ENCODE data around the gene LAIR2.
"Not testable (repeated sequence)": the region's sequence is repeated elsewhere in the genome, so short reads cannot be mapped to it uniquely, and the experiment has no call there.

Gene LAIR2

DNA sequence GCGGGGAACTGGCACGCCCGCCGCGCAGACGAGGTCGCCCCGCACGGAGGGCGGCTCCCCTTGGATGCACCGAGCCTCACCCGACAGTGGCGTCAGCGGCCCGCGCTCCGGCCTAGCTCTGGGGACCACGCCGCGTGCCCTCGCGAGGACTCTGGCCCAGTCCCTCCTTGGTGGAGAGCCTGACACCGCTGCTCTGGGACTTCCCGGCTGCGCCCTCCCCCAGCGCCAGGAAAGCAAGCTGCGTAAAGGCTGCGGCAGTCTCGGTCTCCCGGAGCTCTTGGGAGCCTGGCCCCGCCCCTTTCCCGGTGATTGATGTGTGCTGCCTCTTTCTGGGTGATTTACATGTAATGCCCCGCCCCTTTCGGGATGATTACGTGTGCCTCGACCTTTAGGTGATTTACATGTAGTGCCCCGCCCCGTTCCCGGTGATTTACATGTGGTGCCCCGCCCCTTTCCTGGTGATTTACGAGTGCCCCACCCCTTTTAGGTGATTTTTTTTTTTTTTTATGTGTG is 39.0 kb upstream of the LAIR2 start, which contains the start of gene LENG9:
Gene LENG9, minus strand, starts transcription at position 248 of the 513 bp plus-strand sequence. CDS start 252 bp downstream, outside the sequence.
- H3K36me3 ChIP-seq (replicated peaks), result peaks cover 33% of the 10 kb centered on the region
- no peaks in the 10 kb centered on the region for H3K27me3 ChIP-seq (replicated peaks)
- no peak for TF ChIP-seq CTCF (IDR thresholded peaks at IDR 0.05; ENCODE audit: low read depth, low read length, missing control alignments)
- peak within 1 kb of the TSS; percentile 91 for H3K27ac ChIP-seq
- H3K4me3 ChIP-seq (ENCODE audit: low read depth, low read length), result peak within 1 kb of the TSS; percentile 61
- in situ Hi-C loops (cut with HindIII; ENCODE audit: low pct_ligation_motif_present, low sequenced_read_pairs), result no loop called here
- peak; percentile 100 for DNase-seq

DNA sequence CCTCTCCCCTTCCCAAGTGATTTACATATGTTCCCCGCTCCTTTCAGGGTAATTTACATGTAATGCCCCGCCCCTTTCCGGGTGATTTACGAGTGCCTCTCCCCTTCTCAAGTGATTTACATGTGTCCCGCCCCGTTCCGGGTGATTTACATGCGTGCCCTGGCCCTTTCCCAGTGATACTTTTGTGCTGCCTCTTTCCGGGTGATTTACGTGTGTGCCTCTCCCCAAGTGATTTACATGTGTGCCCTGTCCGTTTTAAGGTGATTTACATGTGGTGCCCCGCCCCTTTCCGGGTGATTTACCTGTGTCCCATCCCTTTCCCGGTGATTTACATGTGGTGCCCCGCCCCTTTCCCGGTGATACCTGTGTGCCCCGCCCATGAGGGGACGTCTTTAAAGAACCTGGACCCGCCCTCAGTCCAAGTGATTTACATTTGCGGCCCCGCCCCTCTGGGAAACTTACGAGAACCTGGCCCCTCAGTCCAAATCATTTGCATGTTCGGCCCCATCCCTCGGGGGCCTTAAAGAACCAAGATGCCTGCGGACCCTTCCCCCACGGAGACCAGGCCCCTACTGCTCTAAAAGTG is 38.5 kb upstream of the LAIR2 start:
- Histone ChIP-seq H3K27me3 (replicated peaks) (no peaks in the 10 kb centered on the region), H3K4me3 (ENCODE audit: low read depth, low read length) (peak overlapping the region; percentile 61), H3K27ac (peak overlapping the region; percentile 65), H3K36me3 (replicated peaks) (peaks cover 27% of the 10 kb centered on the region)
- no peak for TF ChIP-seq CTCF (IDR thresholded peaks at IDR 0.05; ENCODE audit: low read depth, low read length, missing control alignments)
- DNase-seq, result peak; percentile 91
- in situ Hi-C loops (cut with HindIII; ENCODE audit: low pct_ligation_motif_present, low sequenced_read_pairs), result no loop called here

GRCh38 chr19:54464630-54465425 is 37.8 kb upstream of the LAIR2 start:
- peak; percentile 80 for DNase-seq
- no peak for TF ChIP-seq CTCF (IDR thresholded peaks at IDR 0.05; ENCODE audit: low read depth, low read length, missing control alignments)
- Histone ChIP-seq H3K36me3 (replicated peaks) (peaks cover 23% of the 10 kb centered on the region), H3K27ac (peak overlapping the region; percentile 65), H3K4me3 (ENCODE audit: low read depth, low read length) (peak overlapping the region; percentile 61), H3K27me3 (replicated peaks) (no peaks in the 10 kb centered on the region)
- in situ Hi-C loops (cut with HindIII; ENCODE audit: low pct_ligation_motif_present, low sequenced_read_pairs), result no loop called here

GRCh38 chr19:54465426-54466109 is 37.1 kb upstream of the LAIR2 start:
- no peak overlapping the region for H3K4me3 ChIP-seq (ENCODE audit: low read depth, low read length)
- in situ Hi-C loops (cut with HindIII; ENCODE audit: low pct_ligation_motif_present, low sequenced_read_pairs), result no loop called here
- no peak for TF ChIP-seq CTCF (IDR thresholded peaks at IDR 0.05; ENCODE audit: low read depth, low read length, missing control alignments)
- H3K27me3 ChIP-seq (replicated peaks), result no peaks in the 10 kb centered on the region
- no peak overlapping the region for H3K27ac ChIP-seq
- H3K36me3 ChIP-seq (replicated peaks), result peaks cover 17% of the 10 kb centered on the region
- DNase-seq, result no peak

- H3K27me3 ChIP-seq (replicated peaks); H3K4me3 ChIP-seq (ENCODE audit: low read depth, low read length); in situ Hi-C loops (cut with HindIII; ENCODE audit: low pct_ligation_motif_present, low sequenced_read_pairs); DNase-seq; H3K27ac ChIP-seq: not testable (repeated sequence)
- peaks cover 13% of the 10 kb centered on the region for H3K36me3 ChIP-seq (replicated peaks)
Measured at GRCh38 chr19:54466110-54466480, 36.5 kb upstream of the LAIR2 start.

DNA sequence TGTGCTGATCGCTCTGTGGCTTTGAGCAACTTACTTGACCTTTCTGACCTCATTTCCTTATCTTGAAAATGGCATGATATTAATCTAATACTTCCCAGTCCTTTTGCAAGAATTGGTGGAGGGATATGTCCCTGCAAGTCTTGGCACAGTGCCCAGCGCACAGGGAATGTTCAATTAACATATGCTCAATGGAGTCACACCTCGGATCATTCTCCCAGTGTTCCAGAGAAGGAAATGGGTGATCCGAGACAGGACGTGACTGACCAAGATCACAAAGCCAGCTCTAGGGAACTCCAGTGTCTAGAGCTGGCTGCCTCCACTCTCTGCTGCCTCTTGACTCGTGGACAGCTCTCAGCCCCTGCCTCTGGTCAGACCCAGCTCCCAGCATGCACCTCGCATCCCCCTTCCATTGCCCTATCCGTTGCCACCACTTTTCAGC is 33.1 kb upstream of the LAIR2 start:
- DNase-seq, result no peak
- H3K36me3 ChIP-seq (replicated peaks), result no peaks in the 10 kb centered on the region
- H3K27me3 ChIP-seq (replicated peaks), result no peaks in the 10 kb centered on the region
- no peak overlapping the region for H3K27ac ChIP-seq
- TF ChIP-seq CTCF (IDR thresholded peaks at IDR 0.05; ENCODE audit: low read depth, low read length, missing control alignments), result no peak
- in situ Hi-C loops (cut with HindIII; ENCODE audit: low pct_ligation_motif_present, low sequenced_read_pairs), result no loop called here
- no peak overlapping the region for H3K4me3 ChIP-seq (ENCODE audit: low read depth, low read length)

Measured in brain microvascular endothelial cell (primary cell).